ENCODE results near the gene KCNQ4. TPM values are rescaled to one million over a fixed set of nuclear protein-coding genes. Genes with fewer than 3 reads are reported as not detected.

The KCNQ4 gene
- total and polyA plus RNA-seq, 8 donors: 0.92 to 1.7 (median 1.4) TPM

GRCh38 chr1:40823983-40824382 lies 40.4 kb downstream of the KCNQ4 start:
- H3K4me1 ChIP-seq: peaks cover 6 to 18% of the 10 kb centered on the region in 2 donors
- H3K27me3 ChIP-seq: peaks cover 0 to 6% of the 10 kb centered on the region in 2 donors
- no peaks in the 10 kb centered on the region for H3K9me3 ChIP-seq
- DNase-seq (peak in 1 of 4 donors; percentile 80), ATAC-seq (no peak)
- no peaks in the 10 kb centered on the region for H3K36me3 ChIP-seq
- intact Hi-C loops (cut with DNase I): no loop called here
- H3K4me3 ChIP-seq: no peak overlapping the region
- TF ChIP-seq CTCF (IDR thresholded peaks at IDR 0.05): no peak
- no peak overlapping the region for H3K27ac ChIP-seq

- Histone ChIP-seq H3K4me1 (peaks cover 6 to 18% of the 10 kb centered on the region in 2 donors), H3K27me3 (no peaks in the 10 kb centered on the region), H3K36me3 (no peaks in the 10 kb centered on the region), H3K27ac (no peak overlapping the region), H3K9me3 (no peaks in the 10 kb centered on the region), H3K4me3 (no peak overlapping the region)
- DNase-seq (peak in 1 of 4 donors; percentile 53), ATAC-seq (peak; percentile 68)
- TF ChIP-seq CTCF (IDR thresholded peaks at IDR 0.05): no peak
- intact Hi-C loops (cut with DNase I): no loop called here
These were observed 41.2 kb downstream of the KCNQ4 start for GRCh38 chr1:40824591-40825434.

GRCh38 chr1:40825435-40825788 lies 41.8 kb downstream of the KCNQ4 start:
- peak; percentile 61 for ATAC-seq

GRCh38 chr1:40825996-40826395 lies 42.4 kb downstream of the KCNQ4 start:
- ATAC-seq: no peak

More at GRCh38 chr1:40825435-40825788, 41.8 kb downstream of the KCNQ4 start:
- Histone ChIP-seq H3K4me1 (peaks cover 6 to 18% of the 10 kb centered on the region in 2 donors), H3K9me3 (no peaks in the 10 kb centered on the region), H3K36me3 (no peaks in the 10 kb centered on the region), H3K27me3 (no peaks in the 10 kb centered on the region), H3K4me3 (no peak overlapping the region), H3K27ac (no peak overlapping the region)
- DNase-seq: peak in 2 of 4 donors; percentile 58
- no peak for TF ChIP-seq CTCF (IDR thresholded peaks at IDR 0.05)
- intact Hi-C loops (cut with DNase I): no loop called here

More at GRCh38 chr1:40825996-40826395, 42.4 kb downstream of the KCNQ4 start:
- Histone ChIP-seq H3K27me3 (no peaks in the 10 kb centered on the region), H3K27ac (no peak overlapping the region), H3K4me3 (no peak overlapping the region), H3K4me1 (peaks cover 6 to 18% of the 10 kb centered on the region in 2 donors), H3K36me3 (no peaks in the 10 kb centered on the region), H3K9me3 (no peaks in the 10 kb centered on the region)
- no peak for TF ChIP-seq CTCF (IDR thresholded peaks at IDR 0.05)
- no peak for DNase-seq
- intact Hi-C loops (cut with DNase I): no loop called here
